Measurements from ENCODE around the gene BAIAP3. TPM values are rescaled to one million over a fixed set of nuclear protein-coding genes. Genes with fewer than 3 reads are reported as not detected.

Gene BAIAP3
- total RNA-seq, 1 donor from 2014 or later: 3.0 TPM

DNA sequence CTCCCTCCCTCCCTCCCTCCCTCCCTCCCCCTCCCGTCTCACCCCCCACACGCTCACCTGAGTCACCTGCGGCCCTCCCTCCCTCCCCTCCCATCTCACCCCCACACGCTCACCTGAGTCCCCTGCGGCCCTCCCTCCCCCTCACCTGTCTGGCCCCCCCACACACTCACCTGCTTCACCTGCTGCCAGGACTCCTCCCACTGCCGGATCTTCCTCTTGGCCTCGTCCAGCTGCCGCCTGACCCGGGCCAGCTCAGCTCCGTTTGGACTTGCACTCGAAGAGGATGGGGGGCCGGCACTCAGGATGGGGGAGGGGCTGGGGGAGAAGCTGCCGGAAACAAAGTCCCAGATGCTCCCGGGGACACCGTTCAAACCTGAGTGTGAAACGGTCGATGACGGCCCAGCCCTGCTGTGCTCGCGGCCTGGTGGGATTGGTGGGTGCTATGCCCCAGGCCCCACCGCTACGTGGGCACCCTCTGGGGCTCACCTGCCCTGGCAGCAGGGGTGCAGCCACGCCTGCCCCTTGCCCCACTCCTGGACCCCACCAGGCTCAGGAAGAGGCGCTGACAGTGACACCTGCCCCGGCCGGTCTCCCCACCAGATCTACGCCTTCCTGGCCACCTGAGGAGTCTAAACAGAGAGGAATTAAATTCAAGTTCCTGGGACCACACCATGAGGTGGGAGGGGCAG lies 34.2 kb downstream of the BAIAP3 start:
- no peak for DNase-seq (ENCODE audit: low read depth)

GRCh38 chr16:1371054-1371978 lies 37.9 kb downstream of the BAIAP3 start:
- DNase-seq (ENCODE audit: low read depth): no peak

DNA sequence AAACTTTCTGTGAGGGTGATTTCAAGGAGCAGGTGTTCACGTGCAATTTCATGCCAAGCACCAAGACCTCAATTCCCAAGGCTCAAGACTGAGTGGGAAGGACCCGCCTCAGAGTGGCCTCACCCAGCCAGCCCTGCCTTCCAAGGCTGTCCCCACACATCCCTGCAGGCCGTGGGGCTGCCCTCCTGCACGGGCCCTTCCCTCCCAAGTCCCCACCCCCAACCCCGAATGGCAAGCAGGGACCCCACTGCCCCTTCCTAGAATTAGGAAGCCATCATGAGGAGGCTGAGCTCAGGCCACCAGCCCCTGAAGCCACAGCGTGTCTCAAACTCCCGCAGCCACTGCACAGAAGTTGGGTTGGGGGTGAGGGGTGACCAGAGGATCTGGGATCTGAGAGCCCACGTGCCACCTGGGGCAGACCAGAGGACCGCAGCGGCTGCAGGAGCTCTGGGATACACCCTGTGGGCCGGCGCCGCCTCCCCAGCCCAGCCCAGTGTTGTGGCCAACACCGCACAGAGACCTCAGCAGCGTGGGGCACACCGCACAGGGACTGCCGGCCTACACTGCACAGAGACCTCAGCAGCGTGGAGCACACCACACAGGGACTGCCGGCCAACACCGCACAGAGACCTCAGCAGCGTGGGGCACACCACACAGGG lies 39.0 kb downstream of the BAIAP3 start:
- no peak for DNase-seq (ENCODE audit: low read depth)

DNA sequence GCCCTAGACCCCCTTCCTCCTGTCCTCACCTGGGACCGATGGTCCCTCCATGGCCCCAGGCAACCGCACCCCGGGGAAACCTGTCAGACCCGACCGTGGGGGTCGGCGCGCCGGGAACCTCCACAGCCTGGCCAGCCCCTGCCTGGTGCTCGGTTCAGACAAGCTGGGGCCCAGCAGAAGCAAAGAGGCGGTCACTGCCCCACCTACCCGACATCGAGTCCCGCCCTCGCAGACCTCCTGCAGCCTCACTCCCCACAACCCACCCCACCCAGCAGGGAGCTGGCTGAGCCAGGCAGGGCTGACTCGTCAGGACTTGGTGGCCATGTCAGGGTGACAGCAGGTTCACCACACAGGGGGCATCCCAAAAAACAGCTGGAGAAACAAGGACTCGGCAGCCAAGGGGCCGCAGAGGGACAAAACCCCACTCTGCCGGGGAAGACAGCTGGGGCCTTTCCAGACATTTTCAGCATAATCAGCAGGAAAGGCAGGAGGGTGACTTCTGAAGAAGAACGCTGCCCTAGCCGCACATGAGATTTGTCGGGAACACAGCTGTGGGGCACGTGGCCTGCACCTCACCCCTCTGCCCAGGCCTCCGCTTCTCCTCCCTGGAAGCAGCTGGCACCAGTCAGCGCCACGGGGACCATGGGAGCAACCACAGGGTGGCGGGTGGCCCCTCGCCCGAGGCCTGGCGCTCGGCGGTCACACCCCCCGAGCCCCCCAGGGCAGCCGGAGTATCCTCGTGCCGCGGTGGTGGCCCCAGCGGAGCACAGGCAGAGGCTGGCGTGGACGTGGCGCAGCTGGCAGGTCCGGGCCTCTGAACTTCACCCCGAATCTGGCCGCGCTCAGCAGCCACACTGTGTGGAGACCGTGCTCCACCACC lies 41.2 kb downstream of the BAIAP3 start:
- DNase-seq (ENCODE audit: low read depth): no peak

DNA sequence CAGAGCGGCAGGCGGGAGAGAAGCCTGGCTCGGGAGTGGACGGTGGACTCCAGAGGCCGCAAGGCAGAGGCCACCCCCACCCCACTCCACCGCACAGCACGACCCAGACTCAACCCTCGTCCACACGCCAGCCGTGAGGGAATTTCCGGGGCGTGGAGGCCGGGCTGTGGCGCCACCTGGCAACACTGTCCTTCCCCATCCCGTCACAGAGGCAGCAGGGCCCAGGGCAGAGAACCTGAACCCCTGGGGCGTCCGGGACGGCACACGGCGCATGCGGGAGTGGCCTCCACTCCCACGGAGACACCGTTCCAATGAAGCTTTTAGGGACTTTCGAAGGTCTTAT lies 41.8 kb downstream of the BAIAP3 start:
- DNase-seq (ENCODE audit: low read depth): no peak

DNA sequence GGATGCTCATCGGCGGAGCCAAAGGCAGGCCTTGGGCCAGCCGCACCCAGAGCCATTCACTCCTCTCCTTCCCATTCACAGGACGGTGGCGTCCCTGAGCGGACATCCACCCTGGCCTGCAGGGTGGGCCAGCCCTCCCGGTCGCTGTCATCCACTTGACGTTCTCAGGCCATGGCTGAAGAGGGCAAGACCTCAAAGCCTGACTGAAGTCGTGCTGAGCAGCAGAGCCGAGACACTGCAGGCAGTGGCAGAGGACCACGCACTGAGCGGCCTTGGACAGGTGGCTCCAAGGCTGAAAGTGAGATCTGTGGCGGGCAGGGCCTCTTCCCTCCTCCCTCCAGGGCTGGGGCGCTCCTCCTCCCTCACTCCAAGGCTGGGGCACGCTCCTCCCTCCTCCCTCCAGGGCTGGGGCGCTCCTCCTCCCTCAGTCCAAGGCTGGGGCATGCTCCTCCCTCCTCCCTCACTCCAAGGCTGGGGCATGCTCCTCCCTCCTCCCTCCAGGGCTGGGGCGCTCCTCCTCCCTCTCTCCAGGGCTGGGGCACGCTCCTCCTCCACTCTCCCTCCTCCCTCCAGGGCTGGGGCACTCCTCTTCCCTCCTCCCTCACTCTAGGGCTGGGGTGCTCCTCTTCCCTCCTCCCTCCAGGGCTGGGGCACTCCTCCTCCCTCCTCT lies 42.4 kb downstream of the BAIAP3 start:
- no peak for DNase-seq (ENCODE audit: low read depth)

DNA sequence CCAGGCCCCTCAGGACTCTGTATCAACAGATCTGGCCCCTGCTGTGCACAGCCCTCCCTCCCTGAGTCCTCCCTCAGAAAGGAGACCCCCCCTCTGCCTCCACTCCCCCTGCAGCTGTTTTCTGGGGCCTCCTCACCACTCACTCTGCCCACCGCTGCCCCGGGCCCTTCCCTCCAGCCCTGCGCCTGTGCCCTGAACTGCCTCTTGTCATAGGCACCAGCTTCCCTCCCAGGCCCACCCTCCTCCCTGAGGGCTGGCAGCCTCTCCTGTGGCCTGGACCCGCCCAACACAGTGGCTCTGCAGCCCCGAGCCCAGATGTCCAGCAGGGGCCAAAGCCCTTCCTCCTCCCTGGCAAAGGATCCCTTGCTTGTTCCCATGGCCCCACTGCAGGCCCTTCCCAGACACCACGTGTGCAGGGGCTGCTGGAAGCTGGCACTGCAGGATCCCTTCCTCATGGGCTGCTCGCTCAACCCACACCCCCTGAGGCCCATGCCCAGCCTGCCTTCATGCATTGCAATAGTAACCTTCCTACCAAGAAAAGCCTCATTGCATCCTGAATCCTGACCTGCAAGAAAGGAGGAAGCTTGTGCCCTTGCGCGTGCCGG lies 44.1 kb downstream of the BAIAP3 start:
- peak; percentile 26 for DNase-seq (ENCODE audit: low read depth)

- no peak for DNase-seq (ENCODE audit: low read depth)
Observed at GRCh38 chr16:1378087-1378803, 44.8 kb downstream of the BAIAP3 start.

- DNase-seq (ENCODE audit: low read depth): peak; percentile 76
Observed at GRCh38 chr16:1378804-1379303, 45.4 kb downstream of the BAIAP3 start.

- DNase-seq (ENCODE audit: low read depth): no peak
Observed at GRCh38 chr16:1379304-1380076, 46.0 kb downstream of the BAIAP3 start.

DNA sequence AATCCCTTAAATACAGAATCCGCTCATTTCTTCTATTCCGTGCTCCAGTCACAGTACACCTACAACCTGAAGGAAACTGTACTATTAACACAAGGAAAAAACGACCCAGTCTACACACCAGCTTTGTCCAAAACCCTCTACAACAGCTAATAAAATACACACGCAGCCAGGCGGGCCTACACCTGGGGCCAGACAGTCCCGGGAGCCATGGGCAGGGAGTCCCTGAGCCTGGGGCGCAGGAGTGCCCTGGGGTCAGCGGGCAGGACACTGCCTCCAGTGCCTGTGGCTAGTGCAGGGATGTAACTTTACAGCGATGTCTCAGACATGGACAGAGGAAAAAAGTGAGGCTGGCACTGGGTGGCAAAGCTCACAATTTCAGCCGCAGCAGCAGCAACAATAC lies 46.8 kb downstream of the BAIAP3 start:
- DNase-seq (ENCODE audit: low read depth): no peak

GRCh38 chr16:1381612-1382406 lies 48.4 kb downstream of the BAIAP3 start:
- no peak for DNase-seq (ENCODE audit: low read depth)

GRCh38 chr16:1383556-1383955 lies 50.1 kb downstream of the BAIAP3 start:
- DNase-seq (ENCODE audit: low read depth): no peak

GRCh38 chr16:1385232-1385631 lies 51.8 kb downstream of the BAIAP3 start:
- DNase-seq (ENCODE audit: low read depth): no peak

- DNase-seq (ENCODE audit: low read depth): no peak
Observed at GRCh38 chr16:1387331-1387730, 53.9 kb downstream of the BAIAP3 start.

- DNase-seq (ENCODE audit: low read depth): no peak
Observed at GRCh38 chr16:1389762-1390161, 56.3 kb downstream of the BAIAP3 start.

DNA sequence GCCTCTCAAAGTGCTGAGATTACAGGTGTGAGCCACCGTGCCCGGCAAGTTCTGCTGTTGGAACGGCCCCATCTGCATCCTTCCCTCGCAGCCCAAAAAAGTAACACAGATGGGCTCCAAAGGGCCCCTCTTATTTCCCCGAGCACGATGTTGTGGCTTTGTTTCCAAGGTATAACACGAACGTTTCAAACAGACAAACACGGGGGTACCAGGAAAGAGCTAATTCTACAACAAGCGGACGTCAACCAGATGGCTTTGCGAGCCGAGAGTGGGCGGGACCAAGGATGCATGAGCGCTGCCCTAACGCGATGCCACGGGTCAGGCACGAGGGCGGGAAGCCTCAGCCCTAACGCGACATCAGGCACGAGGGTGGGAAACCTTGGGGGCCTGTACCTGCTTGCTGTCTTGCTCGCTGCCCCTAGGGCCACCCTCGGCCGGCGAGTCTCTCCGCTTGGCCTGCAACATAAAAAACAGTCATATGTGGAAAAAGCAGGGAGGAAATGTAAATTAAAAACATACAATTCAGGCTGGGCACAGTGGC lies 56.9 kb downstream of the BAIAP3 start:
- DNase-seq (ENCODE audit: low read depth): no peak

- no peak for DNase-seq (ENCODE audit: low read depth)
Observed at GRCh38 chr16:1392826-1393225, 59.4 kb downstream of the BAIAP3 start.
